LNCaP clone FGC (cell line): Measurements from ENCODE around the gene STIM1.

ENCODE experiments used
- DNase-seq: peaks from one replicate; pipeline ENCODE4 v3.0.0-alpha.2; 2011; ENCODE audit warnings: low read depth
- H3K4me3 ChIP-seq: 2 replicates; pipeline ENCODE4 v1.5.1; 2011; ENCODE audit warnings: mild to moderate bottlenecking, low read depth, low read length, control low read depth
- TF ChIP-seq, protein P1 (sequence below): IDR thresholded peaks from 2 replicates; pipeline ENCODE4 v1.5.1; 2012; ENCODE audit warnings: mild to moderate bottlenecking; ENCODE audit not compliant: control insufficient read depth, insufficient read depth; ENCODE audit errors: extremely low read depth

Gene STIM1

DNA sequence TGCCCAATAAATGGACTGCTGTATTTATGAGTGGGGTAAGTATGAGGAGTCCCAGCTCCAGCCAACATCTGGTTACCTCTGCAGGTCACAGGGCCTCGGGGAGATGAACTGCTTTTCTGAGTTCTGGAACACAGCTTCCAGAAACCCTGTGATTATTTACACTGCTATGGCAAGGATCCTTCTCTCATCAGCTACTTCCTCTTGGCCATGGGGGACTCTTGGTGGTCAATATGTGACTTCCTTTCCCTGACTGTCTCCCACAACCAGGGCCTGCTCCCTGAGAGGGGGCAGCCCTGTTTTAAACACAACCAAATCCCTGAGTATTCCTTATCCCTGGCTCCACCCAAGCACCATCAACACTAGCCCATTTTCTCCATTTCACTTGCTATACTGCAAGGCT is 24.7 kb upstream of the STIM1 start:
- no peak overlapping the region for H3K4me3 ChIP-seq
- DNase-seq: no peak
- TF ChIP-seq, protein P1, sequence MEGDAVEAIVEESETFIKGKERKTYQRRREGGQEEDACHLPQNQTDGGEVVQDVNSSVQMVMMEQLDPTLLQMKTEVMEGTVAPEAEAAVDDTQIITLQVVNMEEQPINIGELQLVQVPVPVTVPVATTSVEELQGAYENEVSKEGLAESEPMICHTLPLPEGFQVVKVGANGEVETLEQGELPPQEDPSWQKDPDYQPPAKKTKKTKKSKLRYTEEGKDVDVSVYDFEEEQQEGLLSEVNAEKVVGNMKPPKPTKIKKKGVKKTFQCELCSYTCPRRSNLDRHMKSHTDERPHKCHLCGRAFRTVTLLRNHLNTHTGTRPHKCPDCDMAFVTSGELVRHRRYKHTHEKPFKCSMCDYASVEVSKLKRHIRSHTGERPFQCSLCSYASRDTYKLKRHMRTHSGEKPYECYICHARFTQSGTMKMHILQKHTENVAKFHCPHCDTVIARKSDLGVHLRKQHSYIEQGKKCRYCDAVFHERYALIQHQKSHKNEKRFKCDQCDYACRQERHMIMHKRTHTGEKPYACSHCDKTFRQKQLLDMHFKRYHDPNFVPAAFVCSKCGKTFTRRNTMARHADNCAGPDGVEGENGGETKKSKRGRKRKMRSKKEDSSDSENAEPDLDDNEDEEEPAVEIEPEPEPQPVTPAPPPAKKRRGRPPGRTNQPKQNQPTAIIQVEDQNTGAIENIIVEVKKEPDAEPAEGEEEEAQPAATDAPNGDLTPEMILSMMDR: no peak

DNA sequence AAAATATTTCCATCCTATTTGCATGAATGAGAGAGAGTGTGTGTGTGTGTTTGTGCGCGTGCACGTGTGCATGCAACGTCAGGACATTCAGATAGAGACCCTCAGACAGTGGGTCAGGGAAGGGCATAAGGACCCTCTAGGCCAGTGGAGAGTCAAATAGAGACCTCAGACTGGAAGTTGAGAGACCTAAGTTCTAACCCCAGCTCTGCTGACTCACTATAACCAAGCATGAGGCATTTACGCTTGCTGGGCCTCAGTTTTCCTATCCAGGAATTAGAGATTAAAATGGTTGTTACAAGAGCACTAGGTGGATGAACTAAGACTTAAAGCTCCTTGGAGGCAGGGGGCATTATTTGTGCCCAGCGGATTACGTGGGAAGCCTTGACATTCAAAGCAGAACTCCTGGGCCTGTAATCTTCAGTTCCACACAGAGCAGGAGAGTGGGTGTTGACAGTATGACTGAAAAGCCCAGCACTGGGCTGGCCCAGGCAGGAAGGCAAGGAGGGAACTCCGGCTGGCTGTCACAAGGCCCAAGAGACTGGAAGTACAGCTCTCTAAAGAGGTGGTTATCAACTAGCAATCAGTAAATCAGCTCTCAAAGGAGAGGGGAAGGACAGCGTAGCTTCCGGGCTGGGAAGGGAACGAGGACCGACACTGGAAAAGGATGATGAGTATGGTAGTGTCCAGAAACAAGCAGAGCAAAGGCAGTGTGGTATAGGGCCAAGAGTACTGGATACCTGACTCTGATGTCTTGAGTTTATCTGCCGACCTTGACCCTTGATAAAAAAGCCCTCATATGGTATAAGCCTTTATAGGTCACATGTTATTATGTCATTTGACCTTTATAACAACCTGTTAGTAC is 23.9 kb upstream of the STIM1 start:
- TF ChIP-seq, protein P1: no peak
- no peak for DNase-seq
- no peak overlapping the region for H3K4me3 ChIP-seq

DNA sequence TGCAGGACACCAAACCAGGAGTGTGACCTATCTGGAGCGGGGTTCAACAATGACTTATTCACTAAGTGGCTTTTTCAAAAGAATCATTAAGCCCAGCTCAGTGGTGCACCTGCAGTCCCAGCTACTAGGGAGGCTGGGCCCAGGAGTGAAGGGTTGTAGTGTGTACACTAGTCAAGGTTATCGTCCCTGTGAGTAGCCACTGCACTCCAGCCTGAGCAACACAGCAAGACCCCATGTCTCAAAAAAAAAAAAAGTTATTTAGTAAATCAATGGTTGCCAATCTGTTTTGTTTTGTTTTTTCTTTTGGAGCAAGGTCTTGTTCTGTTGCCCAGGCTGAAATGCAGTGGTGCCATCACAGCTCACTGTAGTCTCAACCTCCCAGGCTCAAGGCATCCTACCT is 22.6 kb upstream of the STIM1 start:
- TF ChIP-seq, protein P1: no peak
- DNase-seq: no peak
- H3K4me3 ChIP-seq: no peak overlapping the region

DNA sequence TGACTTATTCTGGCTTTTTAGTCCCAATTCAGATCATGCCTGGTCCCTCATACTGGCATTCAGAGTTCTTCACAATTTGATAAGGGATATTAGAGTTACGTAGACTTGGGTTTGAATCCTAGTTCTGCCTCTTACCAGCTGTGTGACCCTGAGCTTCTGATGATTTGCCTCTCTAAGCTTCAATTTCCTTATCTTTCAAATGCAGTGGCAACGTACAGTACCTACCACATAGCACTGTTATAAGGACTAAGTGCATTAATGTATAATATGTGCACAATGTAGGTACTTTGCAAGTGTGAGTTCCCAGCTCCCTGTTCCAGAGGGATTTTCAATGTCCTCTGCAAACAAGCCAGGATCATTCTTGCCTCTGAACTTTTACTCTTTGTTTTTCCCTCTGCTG is 22.0 kb upstream of the STIM1 start:
- TF ChIP-seq, protein P1: no peak
- no peak overlapping the region for H3K4me3 ChIP-seq
- DNase-seq: no peak

GRCh38 chr11:3834349-3834663 is 21.2 kb upstream of the STIM1 start:
- DNase-seq: no peak
- TF ChIP-seq, protein P1: no peak
- H3K4me3 ChIP-seq: no peak overlapping the region

- TF ChIP-seq, protein P1: no peak
- no peak for DNase-seq
- H3K4me3 ChIP-seq: no peak overlapping the region
These were observed 20.6 kb upstream of the STIM1 start for GRCh38 chr11:3834664-3835461.
